HG03066 (cell line): ENCODE measurements around the gene NGLY1.

Experiments used
- ATAC-seq: cut with Tn5 transposase; IDR thresholded peaks from one replicate; pipeline ENCODE4 v1.9.1; 2021; ENCODE audit warnings: low read depth; ENCODE audit not compliant: unreplicated experiment

NGLY1 gene, protein sequence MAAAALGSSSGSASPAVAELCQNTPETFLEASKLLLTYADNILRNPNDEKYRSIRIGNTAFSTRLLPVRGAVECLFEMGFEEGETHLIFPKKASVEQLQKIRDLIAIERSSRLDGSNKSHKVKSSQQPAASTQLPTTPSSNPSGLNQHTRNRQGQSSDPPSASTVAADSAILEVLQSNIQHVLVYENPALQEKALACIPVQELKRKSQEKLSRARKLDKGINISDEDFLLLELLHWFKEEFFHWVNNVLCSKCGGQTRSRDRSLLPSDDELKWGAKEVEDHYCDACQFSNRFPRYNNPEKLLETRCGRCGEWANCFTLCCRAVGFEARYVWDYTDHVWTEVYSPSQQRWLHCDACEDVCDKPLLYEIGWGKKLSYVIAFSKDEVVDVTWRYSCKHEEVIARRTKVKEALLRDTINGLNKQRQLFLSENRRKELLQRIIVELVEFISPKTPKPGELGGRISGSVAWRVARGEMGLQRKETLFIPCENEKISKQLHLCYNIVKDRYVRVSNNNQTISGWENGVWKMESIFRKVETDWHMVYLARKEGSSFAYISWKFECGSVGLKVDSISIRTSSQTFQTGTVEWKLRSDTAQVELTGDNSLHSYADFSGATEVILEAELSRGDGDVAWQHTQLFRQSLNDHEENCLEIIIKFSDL

DNA sequence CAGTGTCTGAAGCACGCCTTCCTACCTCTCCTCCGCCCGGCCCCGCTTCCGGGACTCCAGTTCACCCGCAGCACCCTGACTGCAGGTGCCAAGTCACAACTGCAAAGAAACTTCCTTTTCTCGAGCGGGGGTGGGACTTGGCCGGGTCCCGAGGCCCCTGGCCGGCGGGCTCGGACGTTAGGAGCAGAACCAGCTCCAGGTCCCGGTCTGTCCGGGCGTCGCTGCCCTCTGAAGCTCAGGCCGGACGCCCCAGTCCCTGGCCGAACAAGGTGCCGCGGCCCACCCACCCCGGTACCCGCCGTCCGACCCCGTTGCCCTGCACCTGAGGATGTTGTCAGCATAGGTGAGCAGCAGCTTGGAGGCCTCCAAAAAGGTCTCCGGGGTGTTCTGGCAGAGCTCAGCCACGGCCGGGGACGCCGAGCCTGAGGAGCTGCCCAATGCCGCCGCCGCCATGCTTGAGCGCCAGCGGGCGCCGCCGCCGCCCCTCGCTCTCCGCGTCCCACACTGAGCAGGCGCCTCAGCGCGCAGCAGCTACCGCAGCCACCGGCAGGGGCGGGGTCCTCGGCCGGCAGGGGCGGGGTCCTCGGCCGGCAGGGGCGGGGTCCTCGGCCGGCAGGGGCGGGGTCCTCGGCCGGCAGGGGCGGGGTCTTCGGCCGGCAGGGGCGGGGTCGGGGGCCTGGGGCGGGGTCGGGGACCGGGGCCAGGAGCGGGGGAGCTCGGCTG lies at the start of gene NGLY1:
TSS of gene NGLY1 (minus strand) at position 506 of the 723 bp plus-strand sequence. CDS start at position 453, 53 bp downstream.
- ATAC-seq = peak; percentile 70

DNA sequence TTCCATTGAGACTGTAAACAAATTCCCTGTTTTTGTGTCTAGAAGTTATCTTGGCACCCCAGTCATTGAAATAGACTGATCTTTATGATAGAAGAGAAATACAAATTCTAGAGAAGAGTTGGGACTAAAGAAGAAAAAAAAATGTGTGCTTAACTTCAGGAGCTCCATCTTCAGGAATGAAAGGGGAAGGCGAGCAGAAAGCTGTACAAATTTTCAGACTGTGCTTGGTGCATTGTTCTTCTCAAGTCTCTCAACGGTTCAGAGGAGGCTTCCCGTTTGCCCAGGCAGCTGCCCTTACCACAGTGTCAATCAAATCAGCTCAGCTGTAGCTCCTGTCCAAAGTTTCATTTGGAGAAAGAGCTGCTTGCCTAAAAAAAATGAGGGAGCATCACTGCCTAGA lies 48.3 kb upstream of the NGLY1 start:
- ATAC-seq = no peak

DNA sequence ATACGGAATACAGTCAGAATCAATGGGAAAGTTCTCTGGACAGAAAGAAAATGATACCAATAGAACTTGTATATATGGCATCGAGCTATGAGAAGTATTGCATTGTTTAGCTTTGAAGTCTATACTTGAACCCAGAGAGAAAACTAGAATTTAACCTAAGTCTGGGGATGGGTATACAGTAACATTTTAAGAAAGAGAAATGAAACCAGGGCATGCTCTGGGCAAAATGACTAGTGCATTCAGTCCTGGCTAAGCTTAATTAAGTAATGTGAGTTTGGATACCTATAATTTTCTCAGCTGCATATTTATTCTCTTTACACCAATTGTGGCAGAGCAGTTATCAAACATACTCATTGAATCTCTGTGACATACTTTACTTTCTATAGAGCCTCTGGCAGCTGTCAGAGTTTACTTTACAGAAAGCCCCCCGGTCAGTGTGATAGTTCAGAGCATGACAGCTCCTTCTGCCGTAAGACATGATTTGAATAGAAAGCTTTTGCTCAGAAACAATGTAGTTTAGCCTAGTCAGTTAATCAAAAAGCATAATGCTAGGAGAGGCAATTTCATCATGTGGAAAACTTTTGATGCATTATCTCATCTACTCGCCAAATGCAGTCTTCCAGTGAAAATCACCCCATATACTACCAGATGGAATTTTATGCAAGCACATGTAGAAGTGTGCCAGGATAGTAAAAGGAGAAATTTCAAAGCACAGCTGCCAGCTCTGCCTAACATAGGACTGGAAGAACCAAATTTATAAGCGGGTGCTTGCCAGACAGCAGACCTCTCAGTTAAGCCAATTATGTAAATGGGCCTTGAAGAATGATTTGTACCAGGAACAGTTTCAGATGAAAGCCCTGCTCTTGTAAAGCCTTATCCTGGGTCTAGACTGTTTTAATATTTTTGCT lies 47.4 kb upstream of the NGLY1 start:
- ATAC-seq = no peak

DNA sequence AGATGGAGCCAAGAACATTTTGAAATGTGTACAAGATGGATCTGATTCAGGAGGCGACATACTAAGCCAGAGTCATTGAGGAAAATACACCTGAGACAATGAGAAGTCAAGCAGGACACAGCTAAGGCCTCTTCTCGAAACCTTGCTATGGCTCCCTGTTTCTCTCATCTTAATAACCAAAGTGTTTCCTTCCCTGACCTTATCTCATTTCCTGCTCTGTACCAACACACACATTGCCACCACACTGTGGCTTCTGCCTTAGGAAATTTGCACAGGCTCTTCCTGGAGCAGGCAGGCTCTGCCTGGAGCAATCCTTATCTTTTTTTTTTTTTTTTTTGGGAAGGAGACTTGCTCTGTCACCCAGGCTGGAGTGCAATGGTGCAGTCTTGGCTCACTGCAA lies 43.3 kb upstream of the NGLY1 start:
- ATAC-seq = no peak

DNA sequence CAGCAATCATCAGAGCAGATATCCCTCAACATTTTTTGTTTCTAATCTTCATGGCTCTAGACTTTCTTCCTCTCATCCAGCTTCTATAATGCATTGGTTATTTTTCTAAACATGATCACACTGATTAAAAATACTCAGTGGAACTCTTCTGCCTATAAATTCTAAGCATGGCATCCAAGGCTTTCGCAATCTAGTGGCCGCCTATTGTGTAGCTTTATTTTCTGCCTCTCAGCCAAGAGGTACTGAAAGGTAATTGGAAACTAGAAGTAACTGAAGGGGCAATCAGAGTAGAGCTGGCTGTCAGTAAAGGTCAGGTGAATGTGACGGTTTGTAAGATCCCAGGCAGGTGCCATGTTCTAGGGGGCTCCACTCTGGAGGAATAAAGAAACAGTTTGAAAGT lies 40.1 kb upstream of the NGLY1 start:
- ATAC-seq = no peak

DNA sequence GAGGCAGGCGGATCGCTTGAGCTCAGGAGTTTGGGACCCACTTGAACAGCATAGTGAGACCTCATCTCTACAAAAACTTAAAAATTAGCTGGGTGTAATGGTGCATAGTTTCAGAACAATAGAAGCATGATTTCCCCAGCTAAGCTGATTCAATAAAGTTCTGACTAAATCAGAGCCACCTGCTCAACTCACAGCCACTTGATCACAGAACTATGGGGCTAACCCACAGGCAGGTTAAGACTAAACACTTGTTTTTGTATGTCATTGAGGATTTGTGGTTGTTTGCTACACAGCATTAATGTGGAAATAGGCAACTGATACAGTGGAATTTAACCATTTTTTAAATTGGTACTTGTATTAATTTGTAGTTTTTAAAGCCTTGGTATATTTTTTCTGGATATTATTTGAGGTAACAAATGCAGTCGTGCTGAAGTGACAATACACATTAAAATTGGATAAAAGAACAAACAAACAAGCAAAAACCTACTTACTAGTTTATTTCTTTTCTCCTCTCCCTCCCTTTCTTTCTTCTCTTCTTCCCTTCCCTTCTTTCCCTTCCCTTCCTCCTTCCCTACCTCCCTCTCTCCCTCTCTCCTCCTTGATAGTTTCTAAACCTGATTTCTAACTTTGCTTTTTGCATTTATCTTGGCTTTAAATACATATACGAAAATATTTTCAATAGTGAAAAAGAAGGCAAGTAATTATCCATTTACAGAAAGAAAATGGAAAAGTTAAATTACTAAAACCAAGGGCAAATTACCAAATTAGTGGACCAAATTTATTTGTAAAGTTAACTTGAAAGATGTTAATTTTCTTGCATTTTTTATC lies 38.7 kb upstream of the NGLY1 start:
- no peak for ATAC-seq

DNA sequence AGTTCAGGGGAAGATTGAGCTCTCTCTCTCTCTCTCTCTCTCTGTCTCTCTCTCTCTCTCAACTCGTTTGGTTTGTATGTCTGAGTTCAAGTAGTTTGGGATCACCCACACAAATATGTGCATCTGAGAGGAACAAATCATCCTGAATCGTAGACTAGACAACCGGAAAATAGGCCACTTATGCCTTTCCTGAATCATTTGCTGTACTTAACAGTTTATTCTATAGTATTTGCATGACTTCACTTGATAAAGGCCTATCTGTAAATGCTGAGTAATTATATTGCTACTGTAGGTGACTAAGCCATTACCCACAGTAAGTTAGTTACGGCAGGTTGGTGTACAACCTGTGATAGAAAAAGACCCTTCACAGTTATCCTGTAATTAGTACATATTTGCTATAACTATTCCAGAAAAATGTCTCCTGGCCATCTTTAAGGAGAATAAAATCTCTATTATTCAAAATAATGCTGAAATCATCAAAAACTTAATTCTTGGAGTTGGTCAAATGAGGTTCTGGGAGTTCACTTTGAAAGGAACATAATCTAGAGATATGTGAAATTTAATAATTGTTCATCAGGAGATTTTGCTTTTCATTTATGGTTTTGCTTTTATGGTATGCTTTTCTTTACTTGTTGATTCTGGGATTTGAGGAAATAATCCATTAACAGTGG lies 37.7 kb upstream of the NGLY1 start:
- ATAC-seq = no peak

DNA sequence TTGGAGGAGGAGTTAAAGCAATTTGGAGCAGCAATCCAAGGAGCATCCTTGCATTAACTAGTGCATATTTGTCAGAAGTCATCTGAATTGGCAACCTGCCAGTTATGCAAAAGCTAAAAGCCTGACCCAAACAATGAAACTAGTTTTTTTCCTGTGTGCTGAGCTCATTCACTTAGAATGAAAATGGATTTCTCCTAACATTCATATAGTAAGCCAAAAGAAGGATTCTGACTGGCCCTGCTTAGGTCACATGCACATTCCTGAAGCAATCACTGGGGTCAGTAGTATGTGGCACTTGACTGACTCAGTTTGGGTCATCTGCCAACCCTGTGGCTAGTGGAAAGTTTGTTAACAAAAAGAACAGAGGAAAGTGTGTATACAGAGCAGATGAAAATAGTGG lies 37.1 kb upstream of the NGLY1 start:
- no peak for ATAC-seq

DNA sequence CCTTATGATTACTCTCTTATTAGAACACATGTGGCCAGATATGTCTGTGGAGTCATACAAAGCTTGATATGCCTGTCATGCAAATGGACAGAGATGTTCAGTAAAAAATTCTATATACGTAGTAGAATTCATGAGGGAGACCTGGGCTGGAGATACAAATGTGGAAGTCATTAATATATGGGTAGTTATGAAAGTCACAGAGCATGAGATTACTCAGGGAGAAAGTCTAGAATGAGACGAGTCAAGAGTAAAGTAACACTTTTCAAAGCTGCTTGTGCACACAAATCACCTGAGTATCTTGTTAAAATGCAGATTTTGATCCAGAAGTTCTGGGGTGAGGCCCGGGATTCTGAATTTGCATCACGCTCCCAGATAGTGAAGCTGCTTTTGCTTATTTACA lies 35.1 kb upstream of the NGLY1 start:
- ATAC-seq = no peak

DNA sequence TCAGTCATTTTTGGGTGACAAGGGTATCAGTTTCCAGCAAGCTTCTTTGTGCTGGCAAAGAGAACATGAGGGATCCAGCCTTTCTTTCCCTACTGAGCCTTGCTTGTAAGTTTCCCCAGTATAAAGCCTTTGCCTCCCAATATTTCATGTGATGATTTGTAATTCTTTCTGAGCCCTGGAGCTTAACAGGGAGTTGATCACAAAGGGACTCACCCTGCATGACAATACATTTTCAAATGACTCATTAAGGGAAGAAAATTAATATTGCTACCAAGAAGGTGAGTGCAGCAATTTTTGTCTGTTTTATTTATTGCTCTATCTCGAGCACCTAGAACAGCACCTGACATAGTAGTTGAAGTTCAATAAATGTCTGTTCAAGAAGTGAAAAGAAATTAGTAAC lies 34.4 kb upstream of the NGLY1 start:
- ATAC-seq = no peak

DNA sequence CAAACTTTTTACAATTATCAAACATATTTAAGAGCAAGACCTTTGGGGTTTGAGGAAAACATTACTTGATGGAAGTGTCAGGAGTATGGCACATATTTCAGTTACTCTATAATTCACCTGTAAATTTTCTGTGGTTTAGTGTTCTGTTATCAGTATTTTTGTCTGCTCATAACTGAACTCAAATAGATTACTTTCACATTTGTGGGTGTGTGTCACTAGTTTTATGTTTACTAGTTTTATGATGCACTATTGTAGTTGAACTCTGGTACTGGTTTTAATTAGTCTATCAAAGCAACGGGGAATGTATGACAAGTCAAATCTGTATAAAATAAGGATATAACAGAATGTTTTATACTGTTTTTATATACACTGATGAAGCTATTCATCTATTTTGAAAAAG lies 33.9 kb upstream of the NGLY1 start:
- no peak for ATAC-seq

DNA sequence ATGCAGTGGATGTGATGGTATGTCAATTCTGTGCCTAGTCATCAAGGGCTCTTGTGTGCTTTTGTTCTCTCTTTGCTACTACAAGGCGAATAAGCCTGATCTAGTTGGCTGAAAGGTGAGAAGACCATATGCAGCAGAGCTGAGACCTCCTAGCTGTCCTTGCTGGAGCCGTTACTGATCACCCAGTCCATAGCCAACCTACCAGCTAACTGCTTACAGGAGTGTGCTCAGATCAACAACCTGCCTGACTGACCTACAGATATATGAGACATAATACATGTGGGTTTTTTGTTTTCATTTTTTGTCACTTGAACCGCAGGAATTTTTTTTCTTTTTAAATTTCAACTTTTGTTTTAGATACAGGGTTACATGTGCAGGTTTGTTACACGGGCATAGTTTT lies 29.4 kb upstream of the NGLY1 start:
- ATAC-seq = no peak

DNA sequence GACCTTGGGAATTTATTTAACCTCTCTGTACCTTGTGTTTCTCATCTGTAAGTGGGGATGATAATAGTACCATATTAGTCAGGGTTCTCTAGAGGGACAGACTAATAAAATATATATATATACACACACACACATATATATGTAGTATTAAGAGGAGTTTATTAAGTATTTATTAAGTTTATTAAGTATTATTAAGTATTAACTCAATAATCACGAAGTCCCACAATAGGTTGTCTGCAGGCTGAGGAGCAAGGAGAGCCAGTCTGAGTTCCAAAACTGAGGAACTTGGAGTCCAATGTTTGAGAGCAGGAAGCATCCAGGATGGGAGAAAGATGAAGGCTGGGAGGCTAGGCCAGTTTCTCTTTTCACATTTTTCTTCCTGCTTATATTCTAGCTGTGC lies 21.4 kb upstream of the NGLY1 start:
- no peak for ATAC-seq

DNA sequence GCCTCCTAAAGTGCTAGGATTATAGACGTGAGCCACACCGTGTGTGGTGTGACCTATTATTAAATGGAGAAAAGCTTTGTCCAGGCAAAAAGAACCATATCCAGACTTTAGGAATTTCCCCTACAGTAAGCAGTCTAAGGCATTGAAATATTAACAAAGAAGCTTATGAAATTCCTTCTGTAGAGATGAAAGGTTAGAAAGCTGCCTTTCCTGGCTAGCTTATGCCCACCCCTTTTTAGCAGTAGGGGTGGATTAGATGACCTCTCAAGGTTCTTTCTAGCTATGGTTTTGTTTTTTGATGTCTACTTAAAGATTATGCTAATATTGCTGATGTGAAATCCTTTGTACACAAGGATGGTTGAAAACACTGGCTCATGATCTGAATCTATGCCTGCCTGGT lies 20.6 kb upstream of the NGLY1 start:
- no peak for ATAC-seq

DNA sequence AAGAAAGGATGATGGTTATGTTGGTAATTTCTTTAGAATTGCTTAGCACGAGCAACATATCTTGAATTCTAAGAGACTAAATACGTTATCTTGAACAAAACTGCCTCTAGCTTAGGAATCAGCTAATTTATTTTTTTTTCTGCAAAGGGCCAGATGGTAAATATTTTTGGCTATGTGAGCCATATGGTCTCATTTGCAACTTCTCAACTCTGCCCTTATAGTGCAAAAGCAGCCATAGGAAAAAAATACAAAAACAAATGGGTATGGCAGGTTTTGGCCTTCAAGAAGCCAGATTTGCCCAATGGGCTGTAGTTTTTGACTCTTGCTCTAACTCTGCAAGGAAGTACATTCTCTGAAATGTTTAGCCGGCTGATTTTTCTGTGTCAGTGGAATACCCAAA lies 18.5 kb upstream of the NGLY1 start:
- ATAC-seq = no peak

DNA sequence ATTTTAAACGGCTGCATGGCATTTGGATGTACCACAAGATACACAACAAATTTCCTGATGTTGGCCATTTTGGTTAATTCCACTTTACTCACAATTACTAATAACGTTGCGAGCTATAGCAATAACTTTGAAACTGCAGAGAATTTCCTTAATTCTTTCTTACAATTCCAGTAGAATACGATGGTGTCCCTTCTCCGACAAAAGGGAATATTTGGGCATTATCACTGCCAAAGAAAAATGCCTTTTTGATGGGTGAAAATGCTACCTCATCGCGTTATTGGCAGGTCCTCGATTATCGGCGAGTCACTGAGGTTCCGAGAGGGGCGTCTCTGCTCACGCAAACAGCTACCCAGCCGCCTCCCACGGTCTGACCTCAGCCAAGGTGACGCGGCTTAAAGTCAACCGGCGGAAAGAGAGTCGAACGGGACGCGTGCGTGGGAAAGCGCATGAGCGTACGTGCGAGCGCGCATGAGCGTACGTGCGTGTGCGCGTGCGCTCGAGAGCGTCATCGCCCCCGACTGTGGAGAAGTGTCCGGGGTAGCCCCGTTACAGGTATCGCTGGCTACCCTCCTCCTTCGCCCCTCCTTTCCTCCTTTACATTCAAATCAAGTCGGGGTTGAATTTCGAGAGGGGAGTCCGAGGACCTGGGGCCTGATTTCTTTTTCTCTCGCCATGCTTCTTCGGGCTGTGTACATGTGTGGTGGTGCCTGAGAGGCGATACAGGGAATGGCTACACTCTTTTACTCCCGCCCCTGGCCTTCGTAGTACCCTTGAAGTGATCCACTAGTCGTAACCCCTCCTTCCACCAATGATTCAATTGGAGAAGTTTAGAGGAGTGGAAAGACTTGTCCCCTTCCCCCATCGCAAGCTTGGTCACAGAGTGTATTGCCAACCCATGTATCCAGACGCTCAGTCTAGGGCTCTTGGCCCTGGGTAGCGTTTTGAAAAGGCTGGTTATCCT lies 6.6 kb upstream of the NGLY1 start, which contains the start of gene OXSM:
TSS of gene OXSM (plus strand) at position 495 of the 961 bp plus-strand sequence. CDS start 931 bp downstream, outside the sequence.
- peak; percentile 89 for ATAC-seq

DNA sequence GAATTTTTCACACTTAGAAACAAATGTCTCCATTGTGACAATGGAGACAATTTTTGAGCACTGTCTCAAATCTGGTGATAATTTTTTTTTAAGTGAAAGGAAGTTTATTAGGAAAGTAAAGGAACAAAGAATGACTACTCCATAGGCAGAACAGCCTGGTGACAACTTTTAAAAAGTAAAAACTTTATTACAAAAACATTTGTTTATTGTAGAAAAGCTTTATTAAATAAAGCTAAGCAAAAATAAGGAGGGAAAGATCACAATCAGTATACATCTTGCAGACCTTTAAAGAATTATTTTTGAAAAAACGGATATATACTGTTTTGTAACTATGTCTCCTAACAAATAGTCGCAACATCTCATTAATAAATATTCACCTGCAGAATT lies 6.0 kb upstream of the NGLY1 start:
- ATAC-seq = no peak

DNA sequence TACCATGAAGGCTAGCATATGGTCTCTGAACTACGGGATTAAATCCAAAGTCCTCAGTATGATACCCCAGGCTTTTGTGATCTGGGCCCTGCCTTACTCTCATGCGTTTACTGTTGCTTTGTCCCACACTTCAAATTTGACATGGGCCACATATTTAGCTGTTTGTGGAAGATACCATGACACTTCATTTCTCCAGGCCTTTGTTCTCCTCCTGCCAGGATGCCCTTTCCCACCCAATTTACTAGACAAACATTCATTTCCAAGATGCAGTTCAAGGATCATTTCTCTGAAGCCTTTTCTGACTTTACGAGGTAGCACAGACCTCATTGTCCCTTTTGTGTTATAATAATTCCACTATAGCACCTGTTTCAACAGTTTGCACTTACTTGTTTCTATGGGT lies 4.4 kb upstream of the NGLY1 start:
- no peak for ATAC-seq
